HG02588 (cell line): ENCODE measurements around the gene ZWILCH.

Experiments
- ATAC-seq: cut with Tn5 transposase; IDR thresholded peaks from one replicate; pipeline ENCODE4 v1.9.1; 2021; ENCODE audit warnings: mild to moderate bottlenecking, moderate library complexity; ENCODE audit not compliant: unreplicated experiment

ZWILCH gene

DNA sequence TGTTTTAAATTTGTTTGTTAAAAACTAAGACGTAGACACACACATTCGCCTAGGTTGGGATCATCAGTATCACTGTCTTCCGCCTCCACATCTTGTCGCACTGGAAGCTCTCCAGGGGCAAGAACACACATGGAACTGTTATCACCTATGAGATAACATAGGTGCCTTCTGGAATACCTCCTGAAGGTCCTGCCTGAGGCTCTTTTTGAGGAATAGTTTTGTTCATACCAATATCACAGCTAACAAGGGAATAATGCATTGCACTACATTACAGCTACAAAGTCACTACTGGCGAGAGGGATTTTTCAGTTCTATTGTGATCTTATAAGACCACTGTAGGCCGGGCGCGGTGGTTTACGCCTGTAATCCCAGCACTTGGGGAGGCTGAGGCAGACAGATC lies 29.9 kb downstream of the ZWILCH start:
- no peak for ATAC-seq

DNA sequence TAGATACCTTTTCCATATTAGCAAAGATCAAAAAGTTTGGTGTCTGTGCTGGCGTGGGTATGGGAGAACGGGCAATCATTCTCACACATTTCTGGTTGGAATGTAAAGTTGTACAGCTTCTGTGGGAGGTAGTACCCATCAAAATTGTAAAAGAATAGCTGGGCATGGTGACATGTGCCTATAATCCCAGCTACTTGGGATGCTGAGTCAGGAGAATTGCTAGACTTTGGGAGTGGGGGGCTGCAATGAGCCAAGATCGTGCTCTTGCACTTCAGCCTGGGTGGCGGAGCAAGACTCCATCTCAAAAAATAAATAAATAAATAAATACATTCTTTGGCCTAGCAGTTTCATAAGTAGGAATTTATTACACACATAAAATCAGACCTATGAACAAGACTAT lies 37.8 kb downstream of the ZWILCH start:
- no peak for ATAC-seq

DNA sequence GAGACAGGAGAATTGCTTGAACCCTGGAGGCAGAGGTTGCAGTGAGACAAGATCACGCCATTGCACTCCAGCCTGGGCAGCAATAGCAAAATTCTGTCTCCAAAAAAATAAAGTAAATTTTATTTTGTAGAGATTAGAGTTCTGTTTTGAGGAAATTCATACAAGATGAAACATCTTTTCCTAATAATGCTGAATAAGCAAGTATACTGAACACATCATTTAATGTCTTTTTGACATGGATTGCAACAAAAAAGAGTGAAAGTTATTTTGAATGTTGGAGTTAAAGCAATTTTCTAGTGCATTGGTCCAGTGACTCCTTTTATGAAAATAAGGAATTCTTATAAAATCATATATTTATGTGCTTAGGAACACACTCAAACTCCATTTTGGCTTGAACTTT lies 40.1 kb downstream of the ZWILCH start:
- no peak for ATAC-seq

DNA sequence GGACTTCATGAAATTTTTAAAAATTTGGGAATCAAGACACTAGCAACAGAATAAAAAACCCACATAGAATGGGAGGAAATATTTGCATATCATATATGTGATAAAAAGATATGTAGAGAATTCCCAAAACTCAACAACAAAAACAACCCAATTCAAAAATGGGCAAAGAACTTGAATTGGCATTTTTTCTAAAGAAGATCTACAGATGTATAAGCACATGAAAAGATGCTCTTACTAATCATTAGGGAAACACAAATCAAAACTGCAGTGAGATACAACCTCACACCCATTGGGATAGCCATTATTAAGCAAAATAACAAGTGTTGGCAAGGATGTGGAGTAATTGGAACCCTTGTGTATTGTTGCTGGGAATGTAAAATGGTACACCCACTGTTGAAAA lies 50.6 kb downstream of the ZWILCH start:
- ATAC-seq: no peak

DNA sequence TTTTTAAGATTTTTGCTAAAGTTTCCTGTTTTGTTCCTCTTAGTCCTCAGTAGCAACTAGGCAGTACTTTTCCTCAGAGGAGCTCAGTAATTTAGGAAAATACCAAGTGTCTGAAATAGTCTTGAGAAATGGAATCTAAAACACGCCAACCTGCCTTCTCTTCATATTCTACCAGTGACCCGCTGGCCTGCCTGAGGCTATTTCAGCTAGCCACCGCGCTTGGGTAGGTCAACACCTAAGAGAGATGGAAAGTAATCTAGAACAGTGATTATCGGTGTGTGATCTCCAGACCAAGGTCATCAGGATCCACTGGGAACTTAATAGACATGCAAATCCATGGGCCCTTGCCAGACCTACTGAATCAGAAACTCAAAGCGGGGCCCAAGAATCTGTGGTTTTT lies 53.1 kb downstream of the ZWILCH start:
- no peak for ATAC-seq

DNA sequence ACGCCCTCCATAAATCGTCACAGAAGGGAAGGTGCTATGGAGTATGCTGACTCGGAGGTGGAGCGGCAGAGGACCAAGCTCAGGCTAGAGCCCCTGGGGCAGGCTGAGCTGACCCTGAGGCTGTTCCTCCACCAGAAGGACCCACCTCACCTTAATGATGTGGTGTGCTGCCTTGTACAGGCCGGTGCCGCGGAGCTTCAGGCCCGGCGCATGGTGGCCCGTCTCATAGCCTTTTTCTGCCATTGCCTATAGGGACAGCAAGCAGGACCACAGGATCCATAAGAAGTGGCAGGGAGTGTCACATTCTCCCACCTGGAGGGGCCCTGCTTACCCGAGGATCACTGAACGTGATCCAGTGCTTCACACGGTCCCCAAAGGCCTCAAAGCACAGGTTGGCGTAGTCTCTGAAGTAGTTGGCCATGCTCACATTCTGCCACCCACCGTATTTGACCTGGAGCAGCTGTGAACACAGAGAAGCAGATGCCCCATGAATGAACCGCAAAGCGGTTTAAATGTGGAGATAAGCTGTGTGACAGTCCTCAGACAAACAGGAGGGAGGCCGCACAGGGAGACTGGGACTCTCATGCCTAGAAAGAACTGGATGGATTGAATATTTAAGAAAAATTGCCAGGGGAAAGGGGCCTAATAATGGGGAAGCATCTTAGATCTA lies 55.9 kb downstream of the ZWILCH start:
- no peak for ATAC-seq

DNA sequence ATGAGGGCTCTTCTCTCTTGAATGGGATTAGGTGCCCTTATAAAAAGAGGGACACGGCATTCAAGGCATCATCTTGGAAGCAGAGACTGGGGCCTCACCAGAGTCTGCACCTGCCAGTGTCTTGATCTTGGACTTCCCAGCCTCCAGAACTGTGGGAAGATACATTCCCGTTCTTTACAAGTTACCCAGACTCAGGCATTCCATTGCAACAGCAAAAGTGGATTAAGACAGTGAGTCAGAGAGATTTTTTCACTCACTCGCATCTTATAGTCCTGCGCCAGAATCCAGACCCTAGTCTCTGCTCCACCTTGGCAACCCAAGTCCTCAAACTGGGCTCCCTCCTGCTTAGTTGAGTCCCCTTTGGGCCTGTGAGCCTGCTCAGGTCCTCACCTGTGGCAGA lies 58.0 kb downstream of the ZWILCH start:
- no peak for ATAC-seq

DNA sequence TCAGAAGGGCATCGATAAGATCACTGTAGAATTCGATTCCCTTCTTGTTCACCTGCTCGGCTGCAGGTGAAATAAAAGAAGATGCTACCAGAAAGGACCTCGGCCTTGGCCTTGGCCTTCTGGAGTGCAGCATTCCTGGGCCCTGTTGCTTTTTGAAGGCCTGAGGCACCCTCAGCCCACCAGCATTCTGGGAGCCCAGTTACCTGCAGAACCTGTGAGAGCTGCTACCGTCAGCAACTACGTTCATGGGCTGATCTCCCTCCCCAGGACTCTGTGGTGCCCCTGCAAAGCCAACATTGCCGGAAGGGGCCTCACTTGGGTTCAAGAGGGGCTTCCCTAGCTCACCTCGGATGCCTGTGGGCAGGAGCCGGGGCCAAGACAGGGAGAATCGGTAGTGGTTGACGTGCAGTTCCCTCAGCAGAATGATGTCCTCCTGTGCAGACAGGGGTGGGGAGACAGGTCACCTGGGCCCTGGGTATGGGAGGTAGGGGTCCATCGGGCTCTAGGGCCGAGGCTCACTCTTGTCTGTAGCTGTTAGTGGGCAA lies 58.5 kb downstream of the ZWILCH start:
- ATAC-seq: no peak

DNA sequence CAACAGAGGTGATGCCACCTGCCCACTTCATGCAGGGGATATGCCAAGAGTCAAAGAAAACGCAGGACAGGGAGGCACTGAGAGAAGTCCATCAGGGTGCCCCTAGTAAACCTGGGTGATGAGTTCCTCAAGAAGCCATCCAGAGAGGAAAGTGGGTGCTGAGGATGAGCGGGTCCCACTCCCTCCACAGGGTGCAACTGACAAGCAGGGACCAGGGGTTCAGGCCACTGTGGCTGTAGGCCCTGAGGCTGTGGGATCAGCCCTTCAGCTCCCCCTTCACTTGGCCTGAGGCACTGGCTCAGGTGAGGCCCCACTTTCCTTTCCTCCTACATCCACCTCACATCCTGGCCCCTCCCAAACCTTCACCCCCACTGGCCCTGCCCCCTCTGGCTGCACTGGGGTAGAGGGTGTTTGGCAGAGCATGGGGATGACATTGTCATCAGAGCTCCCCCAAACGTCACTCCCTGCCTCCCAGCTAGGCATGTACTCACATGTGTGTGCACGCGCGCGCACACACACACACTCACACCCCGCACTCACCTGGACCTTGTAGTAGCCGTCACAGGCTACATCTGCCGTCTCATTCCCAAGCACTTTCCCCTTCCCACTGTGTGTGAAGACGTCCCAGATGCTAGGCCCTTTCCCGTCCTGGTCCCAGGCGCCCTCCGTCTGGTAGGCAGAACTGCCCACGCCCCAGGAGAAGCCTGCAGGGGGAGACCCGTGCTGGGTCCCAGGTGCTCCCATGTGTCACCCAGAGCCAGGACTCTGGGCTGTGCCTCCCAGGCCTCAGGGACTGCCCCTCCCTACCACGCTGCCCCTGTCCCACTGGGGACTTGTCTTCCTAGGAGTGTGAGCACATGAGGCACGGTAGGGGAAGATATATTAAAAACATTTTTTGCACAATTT lies 59.3 kb downstream of the ZWILCH start:
- no peak for ATAC-seq

DNA sequence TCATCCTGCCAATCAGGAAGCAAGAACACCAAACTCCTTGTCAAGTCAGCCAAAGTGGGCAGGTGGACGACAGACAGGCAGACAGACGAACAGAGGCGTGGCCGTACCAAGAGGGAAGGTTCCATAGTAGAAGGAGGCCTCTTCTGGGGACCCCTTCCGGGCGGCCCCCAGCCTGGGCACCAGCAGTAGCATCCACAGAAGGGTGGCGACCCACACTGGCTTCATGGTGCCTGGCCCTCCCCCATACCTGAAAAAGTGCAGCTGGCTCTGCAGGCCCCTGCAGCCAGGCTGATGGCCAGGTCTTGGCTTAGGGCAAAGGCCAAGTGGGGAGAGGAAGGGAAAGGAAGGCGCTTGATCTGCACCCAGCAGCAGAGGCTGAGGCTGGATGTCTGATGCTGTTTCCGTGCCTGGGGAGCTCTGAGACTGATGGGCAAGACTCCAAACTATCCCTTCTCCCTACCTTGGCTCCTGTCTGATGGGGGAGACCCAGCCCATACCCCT lies 60.1 kb downstream of the ZWILCH start:
- ATAC-seq: no peak

DNA sequence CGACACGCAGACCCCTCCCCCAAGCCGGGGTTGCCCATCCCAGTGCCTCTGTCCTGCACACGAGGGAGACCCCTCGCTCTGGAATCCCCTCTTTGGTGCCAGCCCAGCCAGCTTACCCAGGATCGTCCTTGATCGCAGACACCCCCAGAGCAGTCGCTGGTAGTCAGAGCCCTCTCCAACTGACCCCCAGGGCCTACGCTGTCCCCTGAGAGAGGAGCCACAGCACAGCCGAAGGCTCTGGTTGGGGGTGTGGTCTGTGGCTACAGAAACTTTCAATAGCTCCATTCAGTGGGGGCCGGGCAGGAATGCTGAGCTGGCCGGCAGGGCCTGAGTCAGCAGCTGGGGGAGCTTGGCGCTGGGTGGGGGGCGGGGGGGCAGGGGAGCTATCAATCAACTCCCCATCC lies 60.6 kb downstream of the ZWILCH start, which contains the start of gene LCTL:
Gene LCTL (minus strand): TSS at position 258 of the 404 bp plus-strand sequence. CDS start 633 bp downstream, outside the sequence.
- ATAC-seq: no peak

DNA sequence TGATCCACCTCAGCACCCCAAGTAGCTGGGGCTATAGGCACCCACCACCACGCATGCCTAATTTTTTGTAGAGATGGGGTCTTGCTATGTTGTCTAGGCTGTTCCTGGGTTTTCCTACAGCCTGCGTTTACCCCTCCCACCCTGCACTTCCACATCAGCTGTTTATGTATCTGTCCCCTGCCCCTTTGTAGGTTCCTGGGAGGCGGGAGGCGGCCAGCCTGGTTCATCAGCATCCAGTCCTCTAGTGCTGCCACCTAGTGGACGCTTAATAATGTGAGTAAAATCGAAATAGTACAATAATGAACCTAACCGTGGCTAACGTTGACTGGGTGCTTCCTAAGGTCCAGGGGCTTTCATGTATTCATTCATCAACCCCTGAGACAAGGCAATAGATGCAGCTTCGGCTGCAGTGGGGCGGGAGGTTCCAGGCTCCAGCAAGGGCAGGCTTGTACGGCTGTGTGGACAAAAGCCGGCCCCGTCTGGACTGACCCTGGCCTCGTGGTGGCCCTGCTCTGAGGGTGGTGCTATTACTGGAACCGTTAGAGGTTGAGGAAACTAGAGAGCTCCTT lies 61.9 kb downstream of the ZWILCH start:
- ATAC-seq: no peak

DNA sequence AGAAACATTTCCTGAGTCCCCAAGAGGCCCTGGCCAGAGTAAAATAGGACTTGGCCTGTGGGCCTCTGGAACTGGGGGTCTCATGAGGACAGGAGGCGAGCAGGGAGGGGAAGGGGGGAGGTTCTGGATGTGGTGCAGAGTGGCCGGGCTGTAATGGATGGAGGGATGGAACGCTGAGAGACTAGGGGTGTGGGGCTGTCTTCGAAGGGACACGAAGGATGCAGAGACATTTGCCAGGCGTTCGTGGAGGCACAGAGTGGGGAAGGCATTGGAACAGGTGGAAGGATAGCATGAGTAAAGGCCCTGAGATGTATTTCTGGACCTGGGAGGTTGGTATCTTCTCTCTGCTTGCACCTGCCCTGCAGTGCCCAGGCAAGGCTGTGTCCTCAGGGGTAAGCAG lies 62.8 kb downstream of the ZWILCH start:
- no peak for ATAC-seq

DNA sequence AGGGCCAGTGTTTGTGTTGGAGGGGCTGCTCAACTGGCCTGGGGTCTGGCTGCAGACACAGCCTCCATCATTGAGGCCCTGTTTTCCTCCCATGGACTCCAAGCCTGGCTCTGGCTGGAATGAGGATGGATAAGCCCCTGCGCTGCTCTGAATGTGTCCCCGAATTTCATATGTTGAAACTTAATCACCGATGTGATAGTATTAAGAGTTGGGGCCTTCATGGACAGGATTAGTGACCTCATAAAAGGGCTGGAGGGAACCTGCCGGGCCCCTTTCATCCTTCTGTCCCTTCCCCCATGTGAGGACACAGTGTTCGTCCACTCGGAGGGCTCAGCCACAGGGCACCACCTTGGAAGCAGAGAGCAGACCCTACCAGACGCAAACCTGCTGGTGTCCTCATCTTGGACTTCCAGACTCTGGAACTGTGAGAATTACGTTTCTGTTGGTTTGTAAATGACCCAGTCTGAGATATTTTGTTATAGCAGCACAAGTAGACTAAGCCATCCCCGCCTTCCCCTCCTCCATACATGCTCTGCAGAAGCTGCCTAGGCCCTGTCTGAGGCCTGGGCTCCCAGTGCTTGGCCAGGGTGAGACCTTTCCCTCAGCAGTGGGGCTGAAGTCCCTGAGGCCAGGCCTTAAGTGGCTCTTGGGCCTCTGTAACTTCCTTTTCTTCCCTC lies 64.5 kb downstream of the ZWILCH start:
- ATAC-seq: no peak

DNA sequence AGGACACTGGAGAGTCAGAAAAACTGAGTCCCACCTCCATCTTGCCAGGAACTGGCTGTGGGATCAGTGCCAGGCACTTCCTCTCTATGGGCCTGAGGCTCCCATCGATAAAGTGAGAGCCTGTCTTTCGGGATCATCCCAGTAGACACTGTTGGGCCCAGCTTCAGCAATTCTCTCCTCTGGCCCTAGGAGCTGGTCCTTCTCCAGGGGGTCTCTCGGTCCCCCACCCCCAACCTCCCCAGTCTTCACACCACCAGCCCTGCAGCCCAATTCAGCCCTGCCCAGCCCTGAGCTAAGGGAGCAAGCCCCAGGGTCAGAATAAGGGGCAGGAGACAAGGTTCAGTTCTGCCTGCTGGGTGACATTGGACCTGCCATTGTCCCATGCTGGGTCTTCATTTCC lies 65.2 kb downstream of the ZWILCH start:
- ATAC-seq: no peak

DNA sequence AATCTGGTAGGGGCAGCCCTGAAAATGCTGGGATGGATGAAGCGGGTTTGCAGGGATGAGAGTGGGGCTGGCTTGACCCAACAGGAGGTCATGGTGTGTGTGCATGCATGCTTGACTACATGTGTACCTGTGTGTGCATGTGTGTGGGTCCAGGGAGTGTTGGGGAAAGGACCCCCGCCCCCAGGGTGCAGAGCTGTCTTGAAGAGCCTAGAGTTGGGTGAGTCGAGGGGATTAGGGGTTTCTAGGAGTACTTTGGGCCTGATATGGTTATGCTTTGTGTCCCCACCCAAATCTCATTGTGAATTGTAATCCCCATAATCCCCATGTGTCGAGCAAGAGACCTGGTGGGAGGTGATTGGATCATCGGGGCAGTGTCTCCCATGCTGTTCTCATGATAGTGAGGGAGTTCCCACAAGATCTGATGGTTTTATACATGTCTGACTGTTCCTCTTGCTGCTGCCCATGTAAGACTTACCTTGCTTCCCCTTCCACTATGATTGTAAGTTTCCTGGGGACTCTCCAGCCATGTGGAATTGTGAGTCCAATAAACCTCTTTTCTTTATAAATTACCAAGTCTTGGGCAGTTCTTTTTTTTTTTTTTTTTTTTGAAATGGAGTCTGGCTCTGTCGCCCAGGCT lies 65.8 kb downstream of the ZWILCH start:
- ATAC-seq: no peak

DNA sequence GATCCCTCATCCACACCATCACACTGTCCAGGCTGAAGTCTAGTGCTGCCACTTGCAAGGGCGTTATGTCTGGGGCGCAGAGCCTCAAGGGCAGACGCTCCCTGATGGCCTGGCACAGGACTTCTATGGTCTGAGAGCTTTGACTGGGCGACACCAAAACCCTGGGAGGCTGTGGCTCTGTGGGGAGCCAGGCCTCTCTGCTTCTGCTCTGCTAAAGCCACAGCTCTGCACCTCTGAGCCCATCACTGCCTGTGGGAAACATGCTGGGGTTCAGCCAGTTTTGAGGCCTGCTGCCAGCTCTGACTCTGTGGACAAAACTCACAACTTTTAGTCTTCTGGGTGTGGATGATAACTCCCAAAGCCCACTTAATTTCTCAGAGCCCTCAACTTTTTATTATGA lies 67.0 kb downstream of the ZWILCH start:
- ATAC-seq: no peak

DNA sequence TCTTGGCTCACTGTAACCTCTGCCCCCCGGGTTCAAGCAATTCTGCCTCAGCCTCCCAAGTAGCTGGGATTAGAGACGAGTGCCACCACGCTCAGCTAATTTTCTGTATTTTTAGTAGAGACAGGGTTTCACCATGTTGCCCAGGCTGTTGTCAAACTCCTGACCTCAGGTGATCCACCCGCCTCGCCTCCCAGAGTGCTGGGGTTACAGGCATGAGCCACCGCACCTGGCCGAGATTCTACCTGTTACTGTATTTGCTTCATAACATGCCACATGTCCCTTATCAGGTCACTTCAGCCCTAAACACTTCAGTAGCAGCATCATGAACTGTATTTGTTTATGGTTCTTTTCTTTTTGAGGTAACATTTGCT lies 68.2 kb downstream of the ZWILCH start:
- no peak for ATAC-seq

DNA sequence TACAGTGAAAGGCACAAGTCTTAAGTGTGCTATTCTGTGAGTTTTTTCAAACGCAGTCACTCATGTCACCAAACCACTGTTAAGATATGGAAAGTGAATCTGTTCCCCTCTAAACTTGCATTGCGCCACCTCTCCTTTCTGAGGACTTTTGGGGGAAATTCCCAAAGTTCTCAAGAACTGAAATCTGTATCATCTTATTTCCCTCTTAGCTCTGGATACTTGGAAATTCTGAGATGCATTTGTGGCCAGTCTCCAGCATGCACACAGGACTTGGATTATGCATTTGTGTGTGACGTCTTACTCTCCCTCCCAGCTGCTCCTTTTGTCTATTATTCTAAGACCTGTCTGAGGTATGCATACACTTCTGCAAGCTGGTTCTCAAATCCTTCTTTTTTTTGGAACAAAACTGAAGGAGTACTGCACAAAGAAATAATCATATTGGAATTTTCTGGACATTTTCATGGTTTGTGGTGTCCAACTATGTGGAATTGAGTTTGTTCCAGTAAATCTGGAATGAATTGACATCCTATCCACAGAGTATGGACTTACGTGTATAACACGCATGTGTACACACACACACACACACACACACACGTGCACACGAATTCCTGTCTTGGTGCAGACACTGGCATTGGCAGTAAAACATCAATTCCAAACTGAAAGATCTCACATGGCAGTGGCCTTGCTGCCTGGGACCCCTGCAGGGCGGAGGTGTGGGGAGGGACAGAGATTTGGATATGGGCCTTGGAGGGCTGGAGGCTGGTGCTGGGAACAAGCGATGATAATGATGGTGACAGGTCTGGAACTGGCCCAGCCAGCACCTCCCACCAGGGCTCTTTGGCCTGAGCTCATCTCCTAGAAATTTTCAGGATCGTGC lies 68.8 kb downstream of the ZWILCH start:
- no peak for ATAC-seq

DNA sequence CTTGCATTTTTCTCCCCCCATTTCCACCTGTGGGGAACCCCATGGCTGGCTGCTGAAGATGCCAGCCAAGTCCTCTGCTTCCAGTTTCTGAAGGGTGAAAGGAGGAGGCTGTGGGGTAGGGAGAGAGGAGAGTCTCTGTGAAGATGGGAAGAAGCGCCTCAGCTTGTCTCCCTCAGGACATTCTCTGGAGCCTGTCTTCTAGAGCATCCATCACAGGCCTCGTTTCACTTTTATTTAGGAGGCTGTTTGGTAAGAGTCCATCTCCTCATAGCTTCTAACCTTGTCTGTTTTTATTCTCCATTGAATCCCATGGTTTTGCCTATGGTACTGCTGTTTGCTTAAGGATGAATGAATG lies 69.4 kb downstream of the ZWILCH start:
- no peak for ATAC-seq
